ENCODE results near the gene PITPNM1.

- no peak for TF ChIP-seq CTCF (conservative IDR thresholded peaks at IDR 0.05)
- TF ChIP-seq ZFX (IDR thresholded peaks at IDR 0.05): no peak
Observed at GRCh38 chr11:67516806-67517205, 11.6 kb upstream of the PITPNM1 start.
